Dendritic cell treated with granulocyte-macrophage colony-stimulating factor and Interleukin-4, amounts not matched to agents 40 ng/mL and 50 ng/mL, for 4 days (primary cell): ENCODE data around the gene ZIM2.

Source experiments
- H3K27ac Mint-ChIP-seq: one replicate; pipeline ENCODE4 v1.8.0; 2022; ENCODE audit warnings: mild to moderate bottlenecking, mixed read lengths
- H3K27me3 Mint-ChIP-seq: one replicate; pipeline ENCODE4 v1.8.0; 2022; ENCODE audit warnings: mild to moderate bottlenecking, mixed read lengths
- H3K36me3 Mint-ChIP-seq: one replicate; pipeline ENCODE4 v1.8.0; 2022; ENCODE audit warnings: low read depth, mixed read lengths
- H3K4me1 Mint-ChIP-seq: one replicate; pipeline ENCODE4 v1.8.0; 2022; ENCODE audit warnings: low read depth, mixed read lengths
- H3K4me3 Mint-ChIP-seq: one replicate; pipeline ENCODE4 v1.8.0; 2022; ENCODE audit warnings: mild to moderate bottlenecking, moderate library complexity, mixed read lengths
- H3K9me3 Mint-ChIP-seq: one replicate; pipeline ENCODE4 v1.8.0; 2022; ENCODE audit warnings: mixed read lengths
- intact Hi-C: fragments of 100-400 bp; cut with micrococcal nuclease; formaldehyde crosslinking; loops from one replicate; pipeline ENCODE4 v1.15.0; 2022

The ZIM2 gene

GRCh38 chr19:56732976-56733375 is 107.5 kb downstream of the ZIM2 start:
- Mint-ChIP-seq H3K36me3 (no peaks in the 10 kb centered on the region), H3K27ac (no peak overlapping the region), H3K4me3 (no peak overlapping the region), H3K27me3 (no peaks in the 10 kb centered on the region), H3K4me1 (no peaks in the 10 kb centered on the region), H3K9me3 (peaks cover 59% of the 10 kb centered on the region)
- intact Hi-C loops: no loop called here

GRCh38 chr19:56727677-56728076 is 112.8 kb downstream of the ZIM2 start:
- H3K36me3 Mint-ChIP-seq: no peaks in the 10 kb centered on the region
- intact Hi-C loops: no loop called here
- no peak overlapping the region for H3K4me3 Mint-ChIP-seq
- no peaks in the 10 kb centered on the region for H3K4me1 Mint-ChIP-seq
- H3K9me3 Mint-ChIP-seq: peaks cover 35% of the 10 kb centered on the region
- H3K27ac Mint-ChIP-seq: no peak overlapping the region
- H3K27me3 Mint-ChIP-seq: no peaks in the 10 kb centered on the region

GRCh38 chr19:56725829-56726424 is 114.6 kb downstream of the ZIM2 start:
- Mint-ChIP-seq H3K27ac (no peak overlapping the region), H3K4me3 (no peak overlapping the region), H3K9me3 (peaks cover 39% of the 10 kb centered on the region), H3K4me1 (no peaks in the 10 kb centered on the region), H3K27me3 (no peaks in the 10 kb centered on the region), H3K36me3 (no peaks in the 10 kb centered on the region)
- intact Hi-C loops: no loop called here
